Measurements from ENCODE around the gene DENND6B.

DNA sequence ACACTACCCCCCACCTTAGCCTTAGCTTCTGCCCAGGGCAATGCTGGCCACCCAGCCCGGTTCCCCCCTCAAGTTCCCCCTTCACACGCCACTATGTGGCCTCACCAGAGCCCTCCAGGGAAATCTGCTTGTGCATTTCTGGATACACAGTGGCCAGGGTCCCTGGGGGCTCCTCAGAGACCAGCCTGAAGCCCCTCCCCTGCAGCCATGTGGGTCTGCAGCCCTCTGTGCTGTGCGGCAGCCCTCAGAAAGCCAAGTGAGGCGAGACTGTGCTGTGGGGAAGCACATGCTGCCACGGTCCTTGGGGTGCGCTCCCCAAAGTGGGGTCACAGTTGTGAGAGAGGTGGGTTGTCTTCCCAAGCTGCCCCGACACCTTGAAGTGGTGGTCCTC, 17.2 kb downstream of the DENND6B start:
- TF ChIP-seq POLR2A (IDR thresholded peaks at IDR 0.05): no peak
- TF ChIP-seq, protein P1, sequence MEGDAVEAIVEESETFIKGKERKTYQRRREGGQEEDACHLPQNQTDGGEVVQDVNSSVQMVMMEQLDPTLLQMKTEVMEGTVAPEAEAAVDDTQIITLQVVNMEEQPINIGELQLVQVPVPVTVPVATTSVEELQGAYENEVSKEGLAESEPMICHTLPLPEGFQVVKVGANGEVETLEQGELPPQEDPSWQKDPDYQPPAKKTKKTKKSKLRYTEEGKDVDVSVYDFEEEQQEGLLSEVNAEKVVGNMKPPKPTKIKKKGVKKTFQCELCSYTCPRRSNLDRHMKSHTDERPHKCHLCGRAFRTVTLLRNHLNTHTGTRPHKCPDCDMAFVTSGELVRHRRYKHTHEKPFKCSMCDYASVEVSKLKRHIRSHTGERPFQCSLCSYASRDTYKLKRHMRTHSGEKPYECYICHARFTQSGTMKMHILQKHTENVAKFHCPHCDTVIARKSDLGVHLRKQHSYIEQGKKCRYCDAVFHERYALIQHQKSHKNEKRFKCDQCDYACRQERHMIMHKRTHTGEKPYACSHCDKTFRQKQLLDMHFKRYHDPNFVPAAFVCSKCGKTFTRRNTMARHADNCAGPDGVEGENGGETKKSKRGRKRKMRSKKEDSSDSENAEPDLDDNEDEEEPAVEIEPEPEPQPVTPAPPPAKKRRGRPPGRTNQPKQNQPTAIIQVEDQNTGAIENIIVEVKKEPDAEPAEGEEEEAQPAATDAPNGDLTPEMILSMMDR (IDR thresholded peaks at IDR 0.05): no peak
